ENCODE measurements around the gene RASSF7. TPM values are rescaled to one million over a fixed set of nuclear protein-coding genes. Genes with fewer than 3 reads are reported as not detected.
A peak's percentile ranks its signal among the peaks of the same experiment; 100 is the strongest.

The RASSF7 gene
- polyA plus RNA-seq, 3 donors: 28.2 to 63.4 (median 54.4) TPM

- no peak for DNase-seq (ENCODE audit: extremely low read depth in 1 of 11, low read depth in 9 of 11, low spot score in 4 of 11)
Measured at GRCh38 chr11:528815-529727, 31.7 kb upstream of the RASSF7 start.

GRCh38 chr11:529728-530411 is 30.9 kb upstream of the RASSF7 start:
- no peak for DNase-seq (ENCODE audit: extremely low read depth in 1 of 11, low read depth in 9 of 11, low spot score in 4 of 11)

- no peak for DNase-seq (ENCODE audit: extremely low read depth in 1 of 11, low read depth in 9 of 11, low spot score in 4 of 11)
Measured at GRCh38 chr11:530960-531831, 29.6 kb upstream of the RASSF7 start.

GRCh38 chr11:531919-532526 is 28.7 kb upstream of the RASSF7 start:
- no peak for DNase-seq (ENCODE audit: extremely low read depth in 1 of 11, low read depth in 9 of 11, low spot score in 4 of 11)

GRCh38 chr11:532527-532985 is 28.2 kb upstream of the RASSF7 start:
- DNase-seq (ENCODE audit: extremely low read depth in 1 of 11, low read depth in 9 of 11, low spot score in 4 of 11): no peak

- DNase-seq (ENCODE audit: extremely low read depth in 1 of 11, low read depth in 9 of 11, low spot score in 4 of 11): no peak
Measured at GRCh38 chr11:532986-533585, 27.7 kb upstream of the RASSF7 start.

- DNase-seq (ENCODE audit: extremely low read depth in 1 of 11, low read depth in 9 of 11, low spot score in 4 of 11): no peak
Measured at GRCh38 chr11:533586-534395, 27.0 kb upstream of the RASSF7 start.

GRCh38 chr11:534396-535209 is 26.2 kb upstream of the RASSF7 start:
- no peak for DNase-seq (ENCODE audit: extremely low read depth in 1 of 11, low read depth in 9 of 11, low spot score in 4 of 11)

GRCh38 chr11:535210-535518 is 25.6 kb upstream of the RASSF7 start:
- DNase-seq (ENCODE audit: extremely low read depth in 1 of 11, low read depth in 9 of 11, low spot score in 4 of 11): no peak

- peak; percentile 82 to 95 (median 91) for DNase-seq (ENCODE audit: extremely low read depth in 1 of 11, low read depth in 9 of 11, low spot score in 4 of 11)
Measured at GRCh38 chr11:535519-536454, 25.0 kb upstream of the RASSF7 start, which contains the start of gene HRAS. Gene HRAS (minus strand): TSS chr11:535576.

- peak in 8 of 11 donors; percentile 52 to 77 (median 68) for DNase-seq (ENCODE audit: extremely low read depth in 1 of 11, low read depth in 9 of 11, low spot score in 4 of 11)
Measured at GRCh38 chr11:536841-537621, 23.7 kb upstream of the RASSF7 start, which contains the start of gene LRRC56. Gene LRRC56 (plus strand): TSS chr11:537527. CDS start chr11:540685, 3,158 bp downstream.

GRCh38 chr11:537622-538430 is 22.9 kb upstream of the RASSF7 start:
- DNase-seq (ENCODE audit: extremely low read depth in 1 of 11, low read depth in 9 of 11, low spot score in 4 of 11): no peak

- no peak for DNase-seq (ENCODE audit: extremely low read depth in 1 of 11, low read depth in 9 of 11, low spot score in 4 of 11)
Measured at GRCh38 chr11:538431-539051, 22.2 kb upstream of the RASSF7 start.

GRCh38 chr11:539971-540481 is 20.7 kb upstream of the RASSF7 start:
- no peak for DNase-seq (ENCODE audit: extremely low read depth in 1 of 11, low read depth in 9 of 11, low spot score in 4 of 11)

Measured in renal cortex interstitium (tissue), 11 donors.